HG03025 (cell line): Measurements from ENCODE around the gene MAP3K5.
"Not testable (repeated sequence)": the region's sequence is repeated elsewhere in the genome, so short reads cannot be mapped to it uniquely, and the experiment has no call there.

Source experiments
- ATAC-seq: cut with Tn5 transposase; IDR thresholded peaks from one replicate; pipeline ENCODE4 v1.9.1; 2021; ENCODE audit warnings: mild to moderate bottlenecking, moderate library complexity; ENCODE audit not compliant: unreplicated experiment, low FRiP score

MAP3K5 gene

GRCh38 chr6:136791296-136792094, 782 bp downstream of the MAP3K5 start:
- ATAC-seq, result peak; percentile 37

- no peak for ATAC-seq
Observed at GRCh38 chr6:136790411-136791295, 1.6 kb downstream of the MAP3K5 start.

- ATAC-seq, result not testable (repeated sequence)
Observed at GRCh38 chr6:136789440-136789839, 2.8 kb downstream of the MAP3K5 start.

GRCh38 chr6:136788069-136788902, 4.0 kb downstream of the MAP3K5 start:
- ATAC-seq, result no peak

GRCh38 chr6:136787726-136788068, 4.6 kb downstream of the MAP3K5 start:
- no peak for ATAC-seq

GRCh38 chr6:136786658-136787057, 5.6 kb downstream of the MAP3K5 start:
- ATAC-seq, result no peak

GRCh38 chr6:136784910-136785746, 7.1 kb downstream of the MAP3K5 start:
- no peak for ATAC-seq

GRCh38 chr6:136784271-136784664, 8.0 kb downstream of the MAP3K5 start:
- no peak for ATAC-seq

- ATAC-seq, result peak; percentile 48
Observed at GRCh38 chr6:136783495-136784270, 8.6 kb downstream of the MAP3K5 start.

GRCh38 chr6:136783021-136783420, 9.3 kb downstream of the MAP3K5 start:
- no peak for ATAC-seq

- no peak for ATAC-seq
Observed at GRCh38 chr6:136782021-136782770, 10.1 kb downstream of the MAP3K5 start.

- no peak for ATAC-seq
Observed at GRCh38 chr6:136780972-136781371, 11.3 kb downstream of the MAP3K5 start.

GRCh38 chr6:136779682-136780081, 12.6 kb downstream of the MAP3K5 start:
- ATAC-seq, result no peak

- no peak for ATAC-seq
Observed at GRCh38 chr6:136777651-136778050, 14.6 kb downstream of the MAP3K5 start.

- no peak for ATAC-seq
Observed at GRCh38 chr6:136775548-136775947, 16.7 kb downstream of the MAP3K5 start.

- ATAC-seq, result no peak
Observed at GRCh38 chr6:136775081-136775480, 17.2 kb downstream of the MAP3K5 start.

- ATAC-seq, result no peak
Observed at GRCh38 chr6:136774228-136775041, 17.8 kb downstream of the MAP3K5 start.

GRCh38 chr6:136773473-136773796, 18.8 kb downstream of the MAP3K5 start:
- no peak for ATAC-seq
